NCI-H128 (cell line): ENCODE measurements around the gene ABCC4.

ENCODE experiments used
- DNase-seq: peaks from one replicate; lab custom pipeline; 2025; ENCODE audit not compliant: unreplicated experiment; lab: John Stamatoyannopoulos, UW

ABCC4 gene

GRCh38 chr13:95258098-95258497, 43.2 kb downstream of the ABCC4 start:
- DNase-seq = no peak

GRCh38 chr13:95256091-95256490, 45.2 kb downstream of the ABCC4 start:
- no peak for DNase-seq

GRCh38 chr13:95255072-95255732, 46.0 kb downstream of the ABCC4 start:
- DNase-seq = no peak

GRCh38 chr13:95254339-95254738, 46.9 kb downstream of the ABCC4 start:
- no peak for DNase-seq

GRCh38 chr13:95253033-95253432, 48.2 kb downstream of the ABCC4 start:
- DNase-seq = no peak

GRCh38 chr13:95251641-95252040, 49.6 kb downstream of the ABCC4 start:
- no peak for DNase-seq

- no peak for DNase-seq
Observed at GRCh38 chr13:95250961-95251360, 50.3 kb downstream of the ABCC4 start.

GRCh38 chr13:95248953-95249352, 52.3 kb downstream of the ABCC4 start:
- no peak for DNase-seq

GRCh38 chr13:95247852-95248251, 53.4 kb downstream of the ABCC4 start:
- no peak for DNase-seq

GRCh38 chr13:95247171-95247570, 54.1 kb downstream of the ABCC4 start:
- DNase-seq = no peak

GRCh38 chr13:95246292-95247082, 54.8 kb downstream of the ABCC4 start:
- peak; percentile 74 for DNase-seq

GRCh38 chr13:95245071-95245470, 56.2 kb downstream of the ABCC4 start:
- no peak for DNase-seq

GRCh38 chr13:95243207-95243606, 58.0 kb downstream of the ABCC4 start:
- no peak for DNase-seq

GRCh38 chr13:95241321-95241720, 59.9 kb downstream of the ABCC4 start:
- no peak for DNase-seq

GRCh38 chr13:95239283-95239682, 62.0 kb downstream of the ABCC4 start:
- DNase-seq = no peak

GRCh38 chr13:95237310-95237870, 63.9 kb downstream of the ABCC4 start:
- no peak for DNase-seq

- no peak for DNase-seq
Observed at GRCh38 chr13:95236774-95237173, 64.5 kb downstream of the ABCC4 start.

GRCh38 chr13:95235974-95236373, 65.3 kb downstream of the ABCC4 start:
- no peak for DNase-seq

- no peak for DNase-seq
Observed at GRCh38 chr13:95235199-95235756, 66.0 kb downstream of the ABCC4 start.

GRCh38 chr13:95234242-95234641, 67.0 kb downstream of the ABCC4 start:
- no peak for DNase-seq

- no peak for DNase-seq
Observed at GRCh38 chr13:95233026-95233635, 68.1 kb downstream of the ABCC4 start.

GRCh38 chr13:95231393-95231792, 69.9 kb downstream of the ABCC4 start:
- DNase-seq = no peak
